Activated CD4-positive, alpha-beta T cell treated with anti-CD3 and anti-CD28 coated beads for 48 hours (primary cell): ENCODE data around the gene TNS3.

Experiments used
- DNase-seq: peaks from one replicate; pipeline ENCODE4 v3.0.0-alpha.2; 2020

Gene TNS3

GRCh38 chr7:47294556-47295222 lies 287.2 kb downstream of the TNS3 start:
- DNase-seq, result no peak

- DNase-seq, result no peak
Measured at GRCh38 chr7:47293884-47294555, 287.9 kb downstream of the TNS3 start.

- DNase-seq, result no peak
Measured at GRCh38 chr7:47292832-47293309, 289.0 kb downstream of the TNS3 start.

GRCh38 chr7:47291461-47292081 lies 290.3 kb downstream of the TNS3 start:
- peak; percentile 48 for DNase-seq

- DNase-seq, result no peak
Measured at GRCh38 chr7:47290867-47291266, 291.0 kb downstream of the TNS3 start.

GRCh38 chr7:47290466-47290865 lies 291.4 kb downstream of the TNS3 start:
- DNase-seq, result no peak

- DNase-seq, result no peak
Measured at GRCh38 chr7:47288060-47288459, 293.9 kb downstream of the TNS3 start.

GRCh38 chr7:47285860-47286491 lies 295.9 kb downstream of the TNS3 start:
- no peak for DNase-seq

- DNase-seq, result no peak
Measured at GRCh38 chr7:47284691-47285635, 296.9 kb downstream of the TNS3 start.

GRCh38 chr7:47283497-47284131 lies 298.3 kb downstream of the TNS3 start:
- DNase-seq, result no peak

- no peak for DNase-seq
Measured at GRCh38 chr7:47282790-47283496, 299.0 kb downstream of the TNS3 start.

GRCh38 chr7:47281966-47282643 lies 299.8 kb downstream of the TNS3 start:
- DNase-seq, result no peak

- DNase-seq, result no peak
Measured at GRCh38 chr7:47281161-47281560, 300.8 kb downstream of the TNS3 start.

GRCh38 chr7:47280114-47280513 lies 301.8 kb downstream of the TNS3 start:
- DNase-seq, result no peak

GRCh38 chr7:47278043-47278442 lies 303.9 kb downstream of the TNS3 start:
- DNase-seq, result no peak

GRCh38 chr7:47277321-47277781 lies 304.6 kb downstream of the TNS3 start:
- no peak for DNase-seq

GRCh38 chr7:47273974-47274766 lies 307.7 kb downstream of the TNS3 start:
- DNase-seq, result no peak

- no peak for DNase-seq
Measured at GRCh38 chr7:47273088-47273487, 308.8 kb downstream of the TNS3 start.

- no peak for DNase-seq
Measured at GRCh38 chr7:47271749-47272148, 310.2 kb downstream of the TNS3 start.
